ENCODE measurements around the gene THSD8. TPM values are rescaled to one million over a fixed set of nuclear protein-coding genes. Genes with fewer than 3 reads are reported as not detected.

THSD8 gene
- total and polyA plus RNA-seq, 2 of the 8 experiments (the other 6 are each of a cell fraction or from before 2014, with no cell fraction given) = 8.2 to 42.3 TPM

GRCh38 chr19:12801466-12802266 is at the start of gene THSD8, which contains the start of gene PRDX2 (continued):
- TF ChIP-seq PHF8 (conservative IDR thresholded peaks at IDR 0.05; ENCODE audit: low read depth, low read length) (peak; percentile 90), SAP30 (IDR thresholded peaks at IDR 0.05; ENCODE audit: insufficient read depth, insufficient replicate concordance, low read length) (peak; percentile 91), CTBP2 (IDR thresholded peaks at IDR 0.05; ENCODE audit: borderline replicate concordance, insufficient read depth, insufficient read length, low read length) (peak; percentile 31), BRCA1 (IDR thresholded peaks at IDR 0.05; ENCODE audit: low read depth, low read length) (no peak; the same call in 1 of the 2 replicates), SIN3A (conservative IDR thresholded peaks at IDR 0.05 in 1 of 2, IDR thresholded peaks at IDR 0.05 in 1 of 2; ENCODE audit: low read depth in 1 of 2, low read length in 2 of 2) (peak; percentile 86 to 88; a peak in 3 of 4 replicates), CREB1 (IDR thresholded peaks at IDR 0.05) (peak; percentile 82), CHD7 (IDR thresholded peaks at IDR 0.05; ENCODE audit: insufficient replicate concordance, low read length) (no peak), SP4 (IDR thresholded peaks at IDR 0.05; ENCODE audit: low read length) (no peak), GABPA (IDR thresholded peaks at IDR 0.05; ENCODE audit: borderline replicate concordance, insufficient read depth, low read length) (no peak)

Measured in H1 (cell line).